ENCODE data around the gene SCRN1.

DNA sequence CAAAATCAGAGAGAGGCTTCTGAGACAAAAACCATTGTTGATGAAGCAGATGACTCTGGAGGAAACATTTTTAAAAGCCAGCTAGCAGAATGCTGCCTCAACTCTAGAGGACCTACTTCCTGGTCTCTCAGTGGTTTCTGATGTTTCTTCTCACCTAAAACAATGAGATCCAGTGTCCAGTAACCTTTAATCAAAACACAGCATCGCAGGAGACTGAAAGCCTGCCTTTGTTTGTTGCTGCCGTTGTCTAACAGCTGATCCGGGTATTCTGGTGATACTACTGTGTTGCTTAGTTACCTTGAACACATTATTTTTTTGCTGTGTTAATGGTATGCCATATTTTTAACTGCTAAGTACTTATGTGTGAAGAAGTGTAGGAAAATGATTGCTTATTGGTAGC lies 112.4 kb downstream of the SCRN1 start:
- TF ChIP-seq, protein P1, sequence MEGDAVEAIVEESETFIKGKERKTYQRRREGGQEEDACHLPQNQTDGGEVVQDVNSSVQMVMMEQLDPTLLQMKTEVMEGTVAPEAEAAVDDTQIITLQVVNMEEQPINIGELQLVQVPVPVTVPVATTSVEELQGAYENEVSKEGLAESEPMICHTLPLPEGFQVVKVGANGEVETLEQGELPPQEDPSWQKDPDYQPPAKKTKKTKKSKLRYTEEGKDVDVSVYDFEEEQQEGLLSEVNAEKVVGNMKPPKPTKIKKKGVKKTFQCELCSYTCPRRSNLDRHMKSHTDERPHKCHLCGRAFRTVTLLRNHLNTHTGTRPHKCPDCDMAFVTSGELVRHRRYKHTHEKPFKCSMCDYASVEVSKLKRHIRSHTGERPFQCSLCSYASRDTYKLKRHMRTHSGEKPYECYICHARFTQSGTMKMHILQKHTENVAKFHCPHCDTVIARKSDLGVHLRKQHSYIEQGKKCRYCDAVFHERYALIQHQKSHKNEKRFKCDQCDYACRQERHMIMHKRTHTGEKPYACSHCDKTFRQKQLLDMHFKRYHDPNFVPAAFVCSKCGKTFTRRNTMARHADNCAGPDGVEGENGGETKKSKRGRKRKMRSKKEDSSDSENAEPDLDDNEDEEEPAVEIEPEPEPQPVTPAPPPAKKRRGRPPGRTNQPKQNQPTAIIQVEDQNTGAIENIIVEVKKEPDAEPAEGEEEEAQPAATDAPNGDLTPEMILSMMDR (IDR thresholded peaks at IDR 0.05), result no peak
- TF ChIP-seq POLR2A (IDR thresholded peaks at IDR 0.05) (no peak), POLR2AphosphoS5 (IDR thresholded peaks at IDR 0.05) (peak in 1 of 3 donors; percentile 24)
